Kidney (tissue), 14 donors: ENCODE data around the gene HOXC13. TPM values are rescaled to one million over a fixed set of nuclear protein-coding genes. Genes with fewer than 3 reads are reported as not detected.

Source experiments
- DNase-seq, 5 donors: peaks; one replicate each; pipeline ENCODE4 v3.0.0-alpha.2; 2013 to 2020
- FAIRE-seq: peaks from 2 replicates; lab custom pipeline; 2012; peaks lifted over from hg19 to GRCh38; lab: Jason Lieb, UNC
- H3K27ac ChIP-seq, 2 donors: one replicate each; pipeline ENCODE4 v1.7.0; 2013; ENCODE audit warnings: low read depth in 2 of 2, low read length in 2 of 2, inconsistent platforms in 1 of 2
- H3K27me3 ChIP-seq: one replicate; pipeline ENCODE4 v1.7.1; 2013; ENCODE audit warnings: low read length, inconsistent platforms; ENCODE audit not compliant: control insufficient read depth, insufficient read depth
- H3K36me3 ChIP-seq, 3 donors: one replicate each; pipeline versions ENCODE4 v1.7.0 to v1.7.1; 2013; ENCODE audit warnings: low read length in 3 of 3, control low read depth in 1 of 3, inconsistent platforms in 1 of 3; ENCODE audit not compliant: insufficient read depth in 3 of 3, control insufficient read depth in 2 of 3
- H3K4me1 ChIP-seq, 3 donors: one replicate each; pipeline versions ENCODE4 v1.7.0 to v1.7.1; 2013; ENCODE audit warnings: low read length in 3 of 3, inconsistent platforms in 1 of 3, low read depth in 1 of 3; ENCODE audit not compliant: control insufficient read depth in 2 of 3, insufficient read depth in 2 of 3
- H3K4me3 ChIP-seq, 3 donors: one replicate each; pipeline versions ENCODE4 v1.7.0 to v1.8.1; 2013; ENCODE audit warnings: low read length in 3 of 3, control low read depth in 1 of 3, inconsistent platforms in 1 of 3
- H3K9ac ChIP-seq, 3 donors: one replicate each; pipeline versions ENCODE4 v1.7.0 to v1.7.1; 2013; ENCODE audit warnings: low read length in 3 of 3, control low read depth in 1 of 3, inconsistent platforms in 1 of 3
- H3K9me3 ChIP-seq, 3 donors: one replicate each; pipeline versions ENCODE4 v1.7.0 to v1.7.1; 2013; ENCODE audit warnings: low read length in 3 of 3, control low read depth in 1 of 3, inconsistent platforms in 1 of 3; ENCODE audit not compliant: control insufficient read depth in 2 of 3, insufficient read depth in 1 of 3
- intact Hi-C: fragments of 100-400 bp; cut with DNase I; formaldehyde crosslinking; loops from one replicate; pipeline ENCODE4 v1.11.1; 2022
- polyA plus RNA-seq: library from polyadenylated mRNA; stranded (reverse); fragments of 350-450 nt; fragmentation: Illumina TruSeq; extraction: RNeasy Lipid Tissue Mini Kit (QIAGEN cat#74804); gene quantifications from one replicate; pipeline ENCODE4 v1.2.3, GENCODE V29; 2014; ENCODE audit warnings: low read depth, low replicate concordance; ENCODE audit not compliant: insufficient read depth
- total RNA-seq: library from RNA; stranded (reverse); fragmentation: NEBNext Ultra II Directional; extraction: Animal tissue kit (Norgen Biotek cat#: 25700); gene quantifications from one replicate; pipeline ENCODE4 v1.2.1, GENCODE V29; 2021
- TF ChIP-seq, protein P1 (sequence below): IDR thresholded peaks from 3 replicates; pipeline ENCODE4 v1.5.1; 2012; ENCODE audit warnings: mild to moderate bottlenecking, moderate library complexity, borderline replicate concordance; ENCODE audit not compliant: insufficient read depth; ENCODE audit errors: extremely low read depth
- donor health status: control.
- donor health status: control.
- donor health status: control.
- donor health status: control.
- donor health status: control.
- donor health status: DM: yes; HTN: yes; CAD: no.
- donor health status: Normal renal cell carcinoma (clear cell type).

HOXC13 gene
- total and polyA plus RNA-seq, 2 donors from 2014 or later = not detected

DNA sequence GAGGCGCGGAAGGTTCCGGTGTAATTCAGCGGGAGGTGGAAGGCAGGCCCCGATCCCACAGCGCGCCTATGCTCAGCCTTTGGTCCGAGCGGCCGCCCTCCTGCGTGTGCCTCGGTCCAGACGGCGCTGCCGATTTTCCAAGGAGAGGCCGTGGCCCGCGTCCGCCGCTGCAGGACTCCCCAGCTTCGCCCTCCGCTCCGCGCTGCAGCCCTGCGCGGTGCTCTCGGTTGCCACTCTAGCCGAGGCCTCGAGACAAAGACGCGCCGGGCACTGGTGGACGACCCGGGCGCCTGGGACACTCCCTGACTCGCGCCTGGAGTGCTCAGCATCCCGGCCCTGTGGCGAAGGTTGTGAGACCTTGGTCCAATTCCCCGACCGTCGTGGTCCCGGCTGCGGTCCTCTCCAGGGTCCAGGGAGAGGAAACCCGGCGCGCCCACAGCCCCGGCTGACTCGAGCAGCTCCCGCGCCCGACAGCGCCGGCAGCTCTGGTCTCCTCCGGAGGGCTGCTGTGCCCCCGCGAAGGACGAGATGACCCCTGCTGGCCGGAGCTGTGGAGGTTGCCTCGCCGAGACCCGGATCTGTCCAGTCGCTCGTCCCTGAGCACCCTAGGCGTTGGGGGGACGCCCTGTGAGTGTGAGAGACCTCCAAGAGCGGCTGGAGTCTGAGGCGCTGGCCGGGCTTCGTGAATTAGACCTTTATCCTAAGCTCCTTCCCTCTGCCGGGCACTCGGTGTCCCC is 22.6 kb downstream of the HOXC13 start:
- TF ChIP-seq, protein P1, sequence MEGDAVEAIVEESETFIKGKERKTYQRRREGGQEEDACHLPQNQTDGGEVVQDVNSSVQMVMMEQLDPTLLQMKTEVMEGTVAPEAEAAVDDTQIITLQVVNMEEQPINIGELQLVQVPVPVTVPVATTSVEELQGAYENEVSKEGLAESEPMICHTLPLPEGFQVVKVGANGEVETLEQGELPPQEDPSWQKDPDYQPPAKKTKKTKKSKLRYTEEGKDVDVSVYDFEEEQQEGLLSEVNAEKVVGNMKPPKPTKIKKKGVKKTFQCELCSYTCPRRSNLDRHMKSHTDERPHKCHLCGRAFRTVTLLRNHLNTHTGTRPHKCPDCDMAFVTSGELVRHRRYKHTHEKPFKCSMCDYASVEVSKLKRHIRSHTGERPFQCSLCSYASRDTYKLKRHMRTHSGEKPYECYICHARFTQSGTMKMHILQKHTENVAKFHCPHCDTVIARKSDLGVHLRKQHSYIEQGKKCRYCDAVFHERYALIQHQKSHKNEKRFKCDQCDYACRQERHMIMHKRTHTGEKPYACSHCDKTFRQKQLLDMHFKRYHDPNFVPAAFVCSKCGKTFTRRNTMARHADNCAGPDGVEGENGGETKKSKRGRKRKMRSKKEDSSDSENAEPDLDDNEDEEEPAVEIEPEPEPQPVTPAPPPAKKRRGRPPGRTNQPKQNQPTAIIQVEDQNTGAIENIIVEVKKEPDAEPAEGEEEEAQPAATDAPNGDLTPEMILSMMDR = no peak
- no peaks in the 10 kb centered on the region for H3K4me1 ChIP-seq
- DNase-seq = peak in 1 of 5 donors; percentile 68
- peaks cover 80% of the 10 kb centered on the region for H3K27me3 ChIP-seq
- FAIRE-seq = no peak
- no peaks in the 10 kb centered on the region for H3K9me3 ChIP-seq
- no peak overlapping the region for H3K9ac ChIP-seq
- H3K36me3 ChIP-seq = no peaks in the 10 kb centered on the region
- H3K27ac ChIP-seq = no peak overlapping the region
- intact Hi-C loops = no loop called here
- H3K4me3 ChIP-seq = no peak overlapping the region

DNA sequence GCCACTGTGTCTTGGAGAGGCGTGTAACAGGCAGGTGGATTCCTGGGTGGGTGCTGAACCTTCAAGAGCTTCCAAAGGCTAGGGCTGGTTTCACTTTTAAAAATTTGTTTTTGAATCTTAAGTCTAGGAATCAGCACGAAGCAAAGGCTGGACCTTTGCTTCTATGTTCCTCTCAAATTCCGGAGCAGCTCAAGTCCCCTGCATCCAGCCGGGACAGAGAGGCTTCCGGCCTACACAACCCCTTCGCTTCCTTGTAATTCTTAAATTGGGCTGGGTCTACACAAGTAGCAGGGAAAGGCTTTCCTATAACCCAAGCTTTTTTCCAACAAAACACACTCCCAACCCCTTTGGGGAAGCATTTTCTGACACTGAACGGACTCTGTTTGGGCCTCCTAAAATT is 24.4 kb downstream of the HOXC13 start:
- intact Hi-C loops = no loop called here
- H3K9ac ChIP-seq = no peak overlapping the region

DNA sequence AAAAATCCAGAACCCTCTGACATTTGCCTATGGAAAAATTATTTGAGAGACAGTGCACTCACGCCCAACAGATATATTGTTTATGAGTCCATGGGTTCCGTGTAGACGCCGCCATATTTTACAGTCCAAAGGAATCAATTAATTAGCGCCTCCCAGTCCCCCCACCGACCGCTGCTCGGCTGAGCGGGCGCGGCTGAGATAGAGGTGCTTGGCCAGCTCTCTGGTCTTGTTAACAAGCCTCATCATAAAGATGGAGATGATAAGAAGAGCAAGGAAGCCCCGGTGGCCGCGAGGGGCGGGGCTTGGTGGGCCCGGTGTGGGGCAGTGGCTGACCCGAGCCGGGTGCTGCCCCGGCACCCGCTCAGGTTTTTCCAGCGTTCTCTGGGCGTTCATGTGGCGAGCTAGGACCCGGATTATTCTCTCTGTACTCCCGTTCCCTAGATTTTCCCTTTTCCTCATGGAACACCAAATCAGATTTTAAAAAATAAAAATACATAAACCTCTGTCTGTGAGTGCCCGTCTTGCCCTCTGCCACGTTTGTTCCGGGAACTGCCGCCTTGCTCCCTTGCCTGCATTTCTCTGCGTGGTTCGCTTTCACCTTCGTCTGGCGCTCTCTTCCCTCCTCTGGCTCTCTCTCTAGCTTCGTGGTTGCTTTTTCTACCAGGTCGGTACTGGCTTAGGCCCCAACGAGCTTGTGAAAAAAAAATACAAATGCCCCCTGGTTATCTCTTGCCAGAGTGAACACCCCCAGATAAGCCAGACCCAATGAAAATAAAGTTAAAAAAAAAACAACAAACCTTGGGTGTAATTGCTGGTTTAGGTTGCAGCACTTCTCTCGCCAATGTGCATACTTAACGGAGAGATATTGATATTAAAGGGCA is 25.0 kb downstream of the HOXC13 start:
- H3K27me3 ChIP-seq = peaks cover 75% of the 10 kb centered on the region
- intact Hi-C loops = no loop called here
- no peaks in the 10 kb centered on the region for H3K4me1 ChIP-seq
- H3K27ac ChIP-seq = no peak overlapping the region
- H3K36me3 ChIP-seq = no peaks in the 10 kb centered on the region
- H3K4me3 ChIP-seq = no peak overlapping the region
- no peak for FAIRE-seq
- TF ChIP-seq, protein P1 = no peak
- no peak overlapping the region for H3K9ac ChIP-seq
- DNase-seq = peak in 1 of 5 donors; percentile 65
- H3K9me3 ChIP-seq = no peaks in the 10 kb centered on the region

More for the DNA sequence above, 24.4 kb downstream of the HOXC13 start:
- H3K9me3 ChIP-seq = no peaks in the 10 kb centered on the region
- no peaks in the 10 kb centered on the region for H3K4me1 ChIP-seq
- H3K27me3 ChIP-seq = peaks cover 78% of the 10 kb centered on the region
- DNase-seq (no peak), FAIRE-seq (no peak)
- TF ChIP-seq, protein P1 = no peak
- H3K27ac ChIP-seq = no peak overlapping the region
- no peak overlapping the region for H3K4me3 ChIP-seq
- no peaks in the 10 kb centered on the region for H3K36me3 ChIP-seq
